Motor neuron (in vitro differentiated cells): ENCODE results near the gene SRGN. TPM values are rescaled to one million over a fixed set of nuclear protein-coding genes. Genes with fewer than 3 reads are reported as not detected.
"Not testable (repeated sequence)": the region's sequence is repeated elsewhere in the genome, so short reads cannot be mapped to it uniquely, and the experiment has no call there.

ENCODE experiments used
- ATAC-seq, 8 experiments: fragments of 200-7000 bp; cut with Tn5 transposase; replicated peaks in 6 of 8; 2 replicates each; pipeline ENCODE4 v1.8.0; 2021; ENCODE audit warnings: mild to moderate bottlenecking in 8 of 8, moderate library complexity in 8 of 8
- H3K27ac ChIP-seq, 2 donors: fragments of 250-450 bp; sonication (Bioruptor Pico); 2 replicates each; pipeline ENCODE4 v1.9.0; 2021; ENCODE audit warnings: antibody characterized with exemption in 2 of 2, mild to moderate bottlenecking in 2 of 2, moderate library complexity in 1 of 2
- H3K4me1 ChIP-seq, 2 donors: fragments of 250-450 bp; sonication (Bioruptor Pico); replicated peaks in 1 of 2; 2 replicates each; pipeline ENCODE4 v1.6.1; 2021; ENCODE audit warnings: antibody characterized with exemption in 2 of 2, mild to moderate bottlenecking in 2 of 2, moderate library complexity in 1 of 2
- H3K4me3 ChIP-seq, 5 donors: fragments of 250-450 bp; sonication (Bioruptor Pico); 2 replicates each; pipeline ENCODE4 v1.9.0; 2021; ENCODE audit warnings: antibody characterized with exemption in 5 of 5, mild to moderate bottlenecking in 5 of 5, moderate library complexity in 4 of 5
- WGBS, 10 experiments: fragments of 450-650 bp; shearing (Covaris generic); methylation state at CpG; one replicate each; pipeline ENCODE4 v1.0.0; 2022; 5-methylcytosine and 5-hydroxymethylcytosine counted together
- in situ Hi-C, 9 experiments: fragments of 400-800 bp; cut with MboI; loops; one replicate each; pipeline ENCODE4 v1.15.0; 2021; ENCODE audit warnings: low sequenced_read_pairs in 9 of 9, low pct_unique_long_range_greater_than_20kb in 2 of 9; ENCODE audit not compliant: unreplicated experiment in 9 of 9
- total RNA-seq, 8 experiments: library from RNA; unstranded; fragments of 300-600 nt; gene quantifications; 2 replicates each; pipeline versions ENCODE4 v1.2.3 to v1.2.4, GENCODE V29; 2022

The SRGN gene
- total RNA-seq, 8 experiments from 2014 or later, result 0.21 to 0.92 (median 0.45) TPM; not detected in 3

- no peak for ATAC-seq
- 0 to 100% (median 67%) methylated on average over 1 to 2 of the region's 2 CpGs; no CpG with 5 or more reads in 1 of the 10 experiments for WGBS, 10 experiments
- in situ Hi-C loops, result no loop called here
- Histone ChIP-seq H3K27ac (no peak overlapping the region), H3K4me1 (peaks cover 3 to 6% of the 10 kb centered on the region in 2 donors), H3K4me3 (no peak overlapping the region)
These were observed 42.3 kb downstream of the SRGN start for GRCh38 chr10:69130251-69130650.

- Histone ChIP-seq H3K4me1 (no peaks in the 10 kb centered on the region), H3K27ac (no peak overlapping the region), H3K4me3 (no peak overlapping the region)
- in situ Hi-C loops, result no loop called here
- no peak for ATAC-seq
- WGBS, 10 experiments, result 56 to 100% (median 100%) methylated on average over 1 to 2 of the region's 2 CpGs; no CpG with 5 or more reads in 2 of the 10 experiments
These were observed 52.1 kb downstream of the SRGN start for GRCh38 chr10:69139961-69140360.

- Histone ChIP-seq H3K4me3 (no peak overlapping the region), H3K27ac (no peak overlapping the region), H3K4me1 (no peaks in the 10 kb centered on the region)
- in situ Hi-C loops, result no loop called here
- 56 to 92% (median 86%) methylated on average over 1 of the region's 1 CpG; no CpG with 5 or more reads in 5 of the 10 experiments for WGBS, 10 experiments
- no peak for ATAC-seq
These were observed 53.4 kb downstream of the SRGN start for GRCh38 chr10:69141304-69141703.

GRCh38 chr10:69142074-69142473 lies 54.2 kb downstream of the SRGN start:
- H3K4me3 ChIP-seq, ATAC-seq, in situ Hi-C loops, H3K27ac ChIP-seq, H3K4me1 ChIP-seq: not testable (repeated sequence)
- 100% methylated on average over 1 of the region's 3 CpGs; no CpG with 5 or more reads in 7 of the 10 experiments for WGBS, 10 experiments

- no peak for ATAC-seq
- Histone ChIP-seq H3K27ac (no peak overlapping the region), H3K4me3 (no peak overlapping the region), H3K4me1 (no peaks in the 10 kb centered on the region)
- 0 to 100% (median 67%) methylated on average over 1 to 3 of the region's 3 CpGs; no CpG with 5 or more reads in 1 of the 10 experiments for WGBS, 10 experiments
- in situ Hi-C loops, result no loop called here
These were observed 55.1 kb downstream of the SRGN start for GRCh38 chr10:69142983-69143382.

GRCh38 chr10:69145329-69145728 lies 57.4 kb downstream of the SRGN start:
- H3K27ac ChIP-seq, result no peak overlapping the region
- 83 to 100% (median 88%) methylated on average over 1 of the region's 1 CpG; no CpG with 5 or more reads in 5 of the 10 experiments for WGBS, 10 experiments
- ATAC-seq, result no peak
- in situ Hi-C loops, result no loop called here
- H3K4me3 ChIP-seq, result no peak overlapping the region
- no peaks in the 10 kb centered on the region for H3K4me1 ChIP-seq

GRCh38 chr10:69145864-69146263 lies 58.0 kb downstream of the SRGN start:
- in situ Hi-C loops, result no loop called here
- no peak for ATAC-seq
- Histone ChIP-seq H3K4me1 (no peaks in the 10 kb centered on the region), H3K4me3 (no peak overlapping the region), H3K27ac (no peak overlapping the region)
- 92 to 100% (median 96%) methylated on average over 3 to 6 of the region's 8 CpGs; no CpG with 5 or more reads in 1 of the 10 experiments for WGBS, 10 experiments

GRCh38 chr10:69146759-69147158 lies 58.9 kb downstream of the SRGN start:
- 0 to 100% (median 94%) methylated on average over 1 to 2 of the region's 2 CpGs; no CpG with 5 or more reads in 1 of the 10 experiments for WGBS, 10 experiments
- Histone ChIP-seq H3K4me3 (no peak overlapping the region), H3K27ac (no peak overlapping the region), H3K4me1 (no peaks in the 10 kb centered on the region)
- ATAC-seq, result no peak
- in situ Hi-C loops, result no loop called here

- Histone ChIP-seq H3K4me1 (no peaks in the 10 kb centered on the region), H3K4me3 (no peak overlapping the region), H3K27ac (no peak overlapping the region)
- in situ Hi-C loops, result no loop called here
- WGBS, 10 experiments, result 72 to 100% (median 99%) methylated on average over 1 to 3 of the region's 3 CpGs
- no peak for ATAC-seq
These were observed 64.1 kb downstream of the SRGN start for GRCh38 chr10:69151984-69152383.

- no peak overlapping the region for H3K4me3 ChIP-seq
- H3K4me1 ChIP-seq, result no peaks in the 10 kb centered on the region
- H3K27ac ChIP-seq, result no peak overlapping the region
- 57 to 100% (median 87%) methylated on average over 1 to 5 of the region's 6 CpGs; no CpG with 5 or more reads in 2 of the 10 experiments for WGBS, 10 experiments
- in situ Hi-C loops, result no loop called here
- peak in 1 of 8 experiments; percentile 26 for ATAC-seq
These were observed 65.3 kb downstream of the SRGN start for GRCh38 chr10:69153227-69153626.

Other genes starting within 250 kb of the SRGN start
- 10 to 100 TPM; 38.5 to 65.7 (median 52.9) TPM for gene DDX50, start 186.8 kb upstream of the SRGN start, total RNA-seq
- 100 to 1,000 TPM in 3 of 8 experiments, 10 to 100 TPM in 5; 33.3 to 174 (median 58.0) TPM for gene DDX21, start 131.9 kb upstream of the SRGN start, total RNA-seq
- gene KIFBP, start 99.3 kb upstream of the SRGN start, total RNA-seq, result 10 to 100 TPM; 12.9 to 48.0 (median 31.8) TPM
- 10 to 100 TPM; 20.1 to 59.9 (median 35.1) TPM for gene VPS26A, start 36.1 kb downstream of the SRGN start, total RNA-seq
- 10 to 100 TPM; 25.3 to 67.5 (median 37.4) TPM for gene SUPV3L1, start 92.1 kb downstream of the SRGN start, total RNA-seq
- gene HKDC1, start 132.2 kb downstream of the SRGN start, total RNA-seq, result 1 to 10 TPM in 3 of 8 experiments, under 1 TPM in 3, not detected in 2; 0.04 to 4.6 (median 0.78) TPM
- gene HK1, start 190.4 kb downstream of the SRGN start, total RNA-seq, result 100 to 1,000 TPM in 2 of 8 experiments, 10 to 100 TPM in 6; 53.8 to 113 (median 83.7) TPM